CD4-positive, alpha-beta T cell treated with Interleukin-1 beta for 1 hour (primary cell): ENCODE results near the gene UROS.

ENCODE experiments used
- DNase-seq, 2 donors: peaks; one replicate each; pipeline ENCODE4 v3.0.0-alpha.2; 2020 to 2022

UROS gene

DNA sequence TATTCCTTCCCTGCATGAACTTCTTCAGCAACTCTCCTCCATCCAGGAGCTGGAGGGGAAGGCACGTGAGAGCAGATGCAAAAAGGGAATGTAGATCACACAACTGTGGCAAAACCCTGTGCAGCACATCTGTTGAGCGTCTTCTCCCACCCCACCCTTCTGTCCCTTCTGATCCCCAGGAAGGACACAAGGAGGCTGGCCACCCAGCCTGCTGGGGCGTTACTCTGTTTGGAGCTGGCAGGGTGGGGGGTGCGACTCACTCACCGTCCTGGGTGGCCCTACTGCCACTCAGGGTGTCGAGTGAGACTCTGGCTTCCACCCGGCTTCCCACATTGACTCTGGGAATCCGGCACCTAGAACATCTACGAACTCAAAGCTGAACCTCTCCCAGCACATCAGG is 37.3 kb downstream of the UROS start:
- no peak for DNase-seq

DNA sequence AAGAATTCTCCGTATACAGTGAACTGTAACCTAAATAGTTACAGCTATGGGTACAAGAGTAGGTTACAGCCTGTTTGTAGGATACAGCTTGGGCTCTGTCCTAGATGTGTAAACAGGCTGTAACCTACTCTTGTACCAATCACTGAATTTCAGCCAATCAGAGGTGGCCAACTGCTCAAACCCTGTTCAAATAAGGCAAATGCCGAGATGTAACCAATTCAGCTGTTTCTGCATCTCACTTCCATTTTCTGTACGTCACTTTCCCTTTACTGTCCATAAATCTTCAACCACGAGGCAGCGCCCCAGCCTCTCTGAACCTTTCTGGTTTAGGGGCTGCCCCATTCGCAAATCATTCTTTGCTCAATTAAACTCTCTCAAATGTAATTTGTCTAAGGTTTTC is 39.1 kb downstream of the UROS start:
- no peak for DNase-seq

DNA sequence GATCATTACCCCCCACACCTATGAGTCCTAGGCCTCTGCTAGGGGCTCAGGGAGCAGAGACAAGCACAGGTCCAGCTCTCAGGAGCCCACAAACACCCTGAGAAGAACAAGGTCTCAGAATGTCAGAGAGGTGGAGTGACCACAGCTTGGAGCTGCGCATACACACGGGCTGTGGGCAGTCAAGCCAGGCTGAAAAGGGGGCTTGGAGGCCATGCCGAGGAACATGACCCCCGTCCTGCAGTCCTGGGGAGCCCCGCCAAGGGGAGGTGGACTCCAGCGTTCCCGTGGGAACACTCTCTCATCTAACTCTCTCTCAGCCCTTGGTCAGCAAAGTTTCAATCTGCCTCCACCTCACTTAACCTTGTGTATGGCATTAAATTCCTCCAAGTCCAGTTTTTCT is 39.6 kb downstream of the UROS start:
- DNase-seq: no peak

DNA sequence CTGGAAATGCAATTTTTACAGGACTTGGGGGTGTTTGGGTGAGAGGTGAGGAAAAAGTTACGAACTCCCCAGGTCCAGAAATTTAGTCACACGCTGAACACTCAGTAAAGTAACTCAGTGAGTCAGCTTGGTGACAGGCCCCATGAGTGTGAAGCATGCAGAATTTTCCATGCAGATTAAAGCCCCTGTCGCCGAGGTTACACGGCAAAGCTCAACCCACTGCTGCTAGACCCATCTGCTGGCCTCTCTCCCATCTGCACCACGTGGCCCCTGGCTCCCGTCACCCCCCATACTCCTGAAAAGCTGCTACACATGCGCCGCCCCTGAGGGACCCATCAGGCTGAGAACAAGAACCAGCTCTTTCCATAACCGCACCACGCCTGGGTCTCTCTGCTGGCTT is 40.4 kb downstream of the UROS start:
- no peak for DNase-seq

DNA sequence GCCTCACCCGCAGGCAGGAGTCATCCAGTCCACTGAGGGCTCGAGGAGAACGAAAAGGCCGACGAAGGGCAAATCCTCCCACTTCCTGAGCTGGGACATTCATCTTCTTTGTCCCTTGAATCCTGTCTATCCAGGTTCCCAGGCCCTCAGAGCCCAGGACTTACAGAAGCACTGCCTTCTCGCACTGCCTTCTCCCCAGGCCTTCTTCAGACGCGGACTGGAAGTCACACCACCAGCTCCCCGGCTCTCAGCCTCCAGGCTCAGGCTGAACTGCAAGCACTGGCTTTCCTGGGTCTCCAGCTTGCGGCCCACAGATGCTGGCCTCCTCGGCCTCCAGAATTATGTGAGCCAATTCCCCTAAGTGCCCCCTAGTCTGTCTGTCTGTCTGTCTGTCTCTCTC is 41.0 kb downstream of the UROS start:
- no peak for DNase-seq

DNA sequence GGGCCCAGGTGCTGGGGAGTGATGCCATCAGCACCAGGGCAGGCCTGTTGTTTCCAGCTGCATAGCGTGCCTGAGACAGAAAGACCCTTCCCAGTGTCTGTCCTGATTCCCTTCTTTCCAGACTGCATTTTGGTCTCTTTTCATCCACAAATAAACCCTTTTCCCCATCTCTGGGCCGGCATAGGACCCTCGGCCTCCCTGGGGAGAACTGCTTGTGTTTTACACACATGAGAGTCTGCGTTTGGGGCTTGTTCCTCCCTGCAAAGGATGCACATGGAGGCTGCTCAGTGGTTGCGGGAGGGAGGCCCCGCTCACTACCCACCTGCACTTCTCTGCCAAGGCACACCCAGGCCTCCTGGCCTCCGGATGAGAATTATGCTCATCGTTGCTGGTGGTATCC is 41.7 kb downstream of the UROS start:
- no peak for DNase-seq

DNA sequence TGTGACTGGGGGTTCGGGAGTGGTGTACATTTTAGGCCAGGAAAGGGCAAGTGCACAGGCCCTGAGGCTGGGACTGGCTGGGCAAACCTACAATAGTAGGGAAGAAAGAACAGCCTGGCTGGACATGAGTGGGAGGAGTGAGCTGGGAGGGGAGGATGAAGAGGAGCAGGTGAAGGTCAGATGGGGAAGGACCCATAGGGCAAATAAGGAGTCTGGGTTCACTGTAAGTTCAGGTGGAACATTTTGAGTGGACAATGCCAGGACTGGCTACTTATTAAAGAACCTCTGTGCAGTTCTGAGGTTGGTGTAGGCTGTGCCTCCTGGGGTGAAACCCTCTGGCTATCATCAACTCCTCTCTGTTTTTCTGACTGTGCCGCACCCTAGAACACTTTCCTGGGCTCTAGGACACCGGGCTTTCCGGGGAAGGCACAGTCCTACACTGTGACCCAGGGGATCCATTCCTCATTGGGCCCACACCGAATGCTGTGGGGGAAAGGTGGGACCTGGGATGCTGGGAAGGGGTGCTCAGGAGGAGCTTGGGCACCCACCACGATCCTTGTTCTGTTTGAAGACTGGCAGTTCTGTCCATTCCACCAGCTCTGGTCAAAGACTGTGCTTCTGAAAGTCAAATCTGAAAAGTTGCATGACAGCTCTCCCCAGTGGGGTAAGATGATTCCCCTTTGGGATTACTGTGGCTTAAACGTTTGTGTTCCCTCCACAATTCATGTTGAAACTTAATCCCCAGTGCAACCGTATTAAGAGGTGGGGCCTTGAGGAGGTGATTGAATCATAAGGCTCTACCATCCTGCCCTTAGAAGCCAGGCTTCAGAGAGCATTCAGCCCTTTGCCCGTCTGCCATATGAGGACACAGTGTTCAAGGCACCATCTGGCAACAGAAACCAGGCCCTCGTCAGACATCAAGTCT is 43.4 kb downstream of the UROS start:
- DNase-seq: no peak

DNA sequence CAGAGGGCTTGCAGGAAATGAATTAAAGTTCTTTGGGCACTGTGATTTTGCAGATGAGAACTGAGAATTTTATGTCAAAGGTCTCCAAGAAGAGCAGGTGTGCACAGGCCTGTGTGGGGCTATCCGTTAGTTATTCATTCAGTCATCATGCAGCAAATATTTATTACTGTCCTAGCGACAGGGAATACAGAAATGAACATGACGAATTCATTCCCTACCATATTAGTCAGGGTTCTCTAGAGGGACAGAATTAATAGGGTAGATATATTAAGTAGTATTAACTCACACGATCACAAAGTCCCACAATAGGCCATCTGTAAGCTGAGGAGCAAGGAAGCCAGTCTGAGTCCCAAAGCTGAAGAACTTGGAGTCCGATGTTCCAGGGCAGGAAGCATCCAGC is 44.5 kb downstream of the UROS start:
- DNase-seq: no peak

DNA sequence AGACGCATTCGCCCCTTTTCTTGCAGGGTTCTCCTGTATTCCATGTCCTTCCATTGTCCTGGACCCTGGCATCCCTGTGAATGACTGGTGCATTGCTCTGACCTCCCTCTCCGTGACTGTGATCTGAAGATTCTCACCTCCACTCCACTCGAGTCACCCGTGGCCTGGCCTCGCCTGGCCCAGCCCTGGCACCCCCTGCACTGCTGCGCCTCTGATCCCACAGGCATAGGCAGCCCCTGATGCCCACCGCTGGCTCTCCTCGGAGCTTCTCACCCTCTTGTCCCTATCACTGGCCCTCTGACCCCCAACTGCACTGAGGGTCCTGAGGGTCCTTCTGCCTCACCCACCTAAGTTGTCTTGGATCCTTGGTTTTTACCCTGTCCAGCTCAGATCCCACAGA is 45.3 kb downstream of the UROS start:
- DNase-seq: no peak

DNA sequence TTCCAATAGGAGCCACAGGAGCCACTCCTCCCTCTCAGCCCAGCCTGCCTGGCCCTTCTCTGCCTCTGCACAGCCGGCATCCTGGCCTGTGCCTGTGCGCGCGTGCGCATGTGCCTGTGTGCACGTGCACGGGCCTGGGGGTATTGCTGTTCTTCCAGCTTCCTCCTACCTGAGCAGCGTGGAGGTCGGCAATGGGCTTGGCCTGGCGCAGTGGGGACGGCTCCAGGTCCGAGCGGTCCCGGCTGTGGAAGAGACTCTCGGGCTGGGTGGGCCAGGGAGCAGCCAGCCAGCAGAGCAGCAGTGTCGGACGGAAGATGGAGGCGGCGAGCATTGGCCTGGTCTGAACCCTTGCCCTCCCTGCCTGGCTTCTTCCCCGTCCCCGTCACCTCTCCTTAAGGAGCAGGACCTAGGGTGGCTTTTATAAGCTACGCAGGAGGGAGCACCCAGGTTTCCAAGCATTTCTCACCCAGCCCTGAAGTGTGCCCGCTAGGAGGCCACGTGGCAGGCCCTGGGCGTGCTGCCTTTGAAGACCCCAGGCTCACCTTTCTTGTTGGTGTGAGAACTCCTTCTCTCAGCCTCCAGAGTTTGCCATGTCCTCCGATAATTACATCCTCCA is 47.5 kb downstream of the UROS start, which contains the start of gene MMP21:
MMP21 (minus strand) TSS at position 331 of the 616 bp plus-strand sequence; CDS start at position 331, 0 bp downstream.
- no peak for DNase-seq

DNA sequence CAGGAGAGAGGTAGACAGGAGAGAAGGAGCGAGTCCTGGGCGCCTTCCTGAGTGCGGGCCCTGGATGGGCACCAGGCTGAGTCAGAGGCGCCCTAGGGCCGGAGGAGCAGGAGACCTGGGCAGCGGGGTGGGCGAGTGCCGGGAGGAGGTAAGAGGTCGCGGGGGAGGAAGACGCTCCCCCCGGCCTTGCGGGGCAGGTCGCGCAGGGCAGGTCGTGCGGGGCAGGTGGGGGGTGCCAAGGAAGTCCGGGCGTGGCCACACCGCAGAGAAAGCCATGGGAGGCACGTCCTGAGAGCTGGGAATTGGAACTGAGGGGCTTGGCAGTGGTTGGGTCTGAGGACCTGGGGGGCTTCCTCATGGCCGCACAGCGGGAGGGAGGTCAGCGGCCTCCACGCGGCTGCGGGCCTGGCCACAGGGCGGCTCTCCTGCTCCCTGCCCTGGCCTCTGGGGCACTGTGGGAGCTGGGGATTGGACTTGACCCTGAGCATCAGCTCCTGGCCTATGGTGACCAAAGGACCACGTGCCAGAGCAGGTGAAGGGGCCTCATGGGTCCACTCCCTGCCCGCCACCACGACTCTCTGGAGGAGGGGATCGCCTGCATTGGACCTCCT is 48.4 kb downstream of the UROS start:
- no peak for DNase-seq

DNA sequence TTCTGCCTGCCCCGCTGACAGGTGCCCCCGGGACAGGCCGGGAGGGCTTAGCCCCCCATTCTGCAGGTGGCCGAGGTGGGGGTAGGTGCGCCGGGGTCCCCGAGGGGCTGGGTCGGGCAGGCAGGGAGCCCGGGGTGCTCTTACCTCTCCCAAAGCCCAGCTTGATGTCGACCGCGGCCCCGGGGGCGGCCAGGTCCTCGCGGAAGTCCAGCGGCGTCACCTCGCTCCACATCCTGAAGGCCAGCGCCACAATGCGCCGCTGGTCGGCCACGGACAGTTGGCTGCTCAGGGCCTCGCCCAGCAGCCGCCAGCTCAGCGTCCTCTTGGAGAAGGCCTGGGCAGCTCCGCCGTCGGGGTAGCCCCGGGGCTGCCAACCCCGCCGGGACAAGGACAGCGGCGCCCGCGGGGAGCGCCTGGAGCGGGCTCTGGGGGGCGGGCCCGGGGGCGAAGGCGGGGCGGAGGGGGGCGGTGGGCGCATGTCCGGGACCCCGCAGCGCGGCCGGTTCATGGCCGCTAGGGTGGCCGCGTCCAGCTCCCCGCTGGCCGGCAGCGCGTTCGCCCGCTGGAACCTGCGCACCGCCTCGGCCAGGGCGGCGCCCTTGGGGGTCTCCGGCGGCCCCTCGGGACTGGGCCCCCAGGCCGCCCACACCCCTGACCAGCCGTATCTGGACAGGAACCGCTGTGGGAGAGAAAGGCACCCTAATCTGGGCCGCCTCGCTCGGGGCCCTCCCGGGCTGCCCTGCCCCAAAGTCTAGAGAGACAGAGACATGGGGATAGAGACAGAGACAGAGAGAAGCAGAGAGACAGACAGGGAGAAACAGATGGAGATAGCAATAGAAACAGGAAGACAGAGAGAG is 49.1 kb downstream of the UROS start:
- DNase-seq: no peak

DNA sequence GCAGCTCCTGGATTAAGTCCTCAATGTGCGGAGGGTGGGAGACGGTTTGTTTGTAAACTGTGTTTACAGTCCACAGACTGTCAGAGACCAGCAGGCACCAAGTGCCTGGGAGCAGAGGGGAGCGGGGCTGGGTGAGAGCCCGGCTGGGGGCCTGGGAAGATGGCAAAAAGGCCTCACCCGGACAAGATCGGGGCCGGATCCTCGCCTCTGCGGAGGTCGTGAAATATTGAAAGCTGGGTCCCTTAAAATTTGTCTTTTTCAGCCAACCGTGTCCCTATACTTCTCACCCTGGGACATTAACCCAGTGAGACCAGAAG is 50.2 kb downstream of the UROS start:
- DNase-seq: no peak

DNA sequence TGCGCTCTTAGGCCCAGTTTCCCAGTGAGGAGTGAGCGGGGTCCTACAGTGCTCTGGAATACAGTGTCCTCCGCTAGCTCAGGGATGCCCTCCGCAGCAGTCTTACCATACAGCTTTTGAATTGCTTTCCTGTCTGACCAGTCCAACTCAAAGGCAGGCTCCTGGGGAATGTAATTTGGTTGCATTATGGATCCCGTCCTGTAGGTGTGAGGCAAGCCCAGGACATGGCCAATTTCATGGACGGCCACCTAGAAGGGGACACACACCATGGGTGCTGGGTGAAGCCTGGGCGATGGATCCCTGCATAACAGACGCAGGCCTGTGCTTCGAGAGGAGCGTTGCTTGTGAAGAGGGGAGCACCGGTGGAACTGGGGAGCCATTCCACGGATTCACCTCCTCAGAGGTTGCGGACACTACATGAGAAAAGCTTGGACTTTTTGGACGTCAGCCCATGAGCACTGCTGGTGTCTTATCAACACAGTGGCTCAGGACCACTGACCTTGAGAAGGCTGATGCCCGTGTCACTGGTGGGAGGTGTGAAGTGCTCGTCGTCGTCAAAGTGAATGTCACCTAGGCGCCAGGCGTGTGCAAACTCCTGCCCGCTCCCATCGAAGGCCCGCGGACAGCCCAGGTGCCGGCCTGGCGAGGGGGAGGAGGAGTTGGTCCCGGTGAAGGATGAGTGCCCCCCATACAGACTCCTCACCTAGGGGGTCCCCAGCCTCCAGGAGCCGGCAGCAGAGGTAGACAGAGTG is 50.8 kb downstream of the UROS start:
- DNase-seq: no peak

DNA sequence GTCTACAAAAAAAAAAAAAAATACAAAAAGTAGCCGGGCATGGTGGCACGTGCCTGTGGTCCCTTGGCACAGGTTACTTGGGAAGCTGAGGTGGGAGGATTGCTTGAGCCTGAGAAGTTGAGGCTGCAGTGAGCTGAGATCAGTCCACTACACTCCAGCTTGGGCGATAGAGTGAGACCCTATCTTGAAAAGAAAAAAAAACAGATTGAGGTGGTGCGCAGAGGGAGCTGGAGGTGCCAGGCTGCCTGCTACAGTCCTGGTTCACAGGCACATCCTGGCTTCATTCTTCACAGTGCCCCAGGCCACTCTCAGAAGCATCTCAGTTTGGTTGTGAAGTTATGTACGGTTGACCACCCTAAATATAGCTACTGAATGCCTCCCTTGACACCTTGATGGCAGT is 52.2 kb downstream of the UROS start:
- no peak for DNase-seq

DNA sequence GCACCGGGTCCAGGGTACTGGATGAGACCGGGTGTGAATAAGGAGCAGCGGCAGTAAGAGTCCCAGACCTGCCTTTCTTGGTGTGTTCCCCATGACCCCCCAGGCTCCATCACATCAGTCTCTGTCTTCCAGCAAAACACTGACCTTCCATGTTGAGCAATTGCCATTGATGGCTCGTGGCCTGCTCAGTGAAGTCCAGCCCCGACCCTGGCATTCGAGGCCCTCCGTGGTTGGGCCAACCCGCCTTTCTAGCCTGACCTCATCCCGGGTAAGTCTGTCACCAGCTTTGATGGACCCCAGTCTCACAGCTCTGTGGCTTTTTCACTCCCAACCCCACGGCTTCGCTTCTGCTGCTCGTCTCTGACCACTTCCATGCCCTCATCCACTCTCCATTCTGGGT is 53.9 kb downstream of the UROS start:
- DNase-seq: no peak

DNA sequence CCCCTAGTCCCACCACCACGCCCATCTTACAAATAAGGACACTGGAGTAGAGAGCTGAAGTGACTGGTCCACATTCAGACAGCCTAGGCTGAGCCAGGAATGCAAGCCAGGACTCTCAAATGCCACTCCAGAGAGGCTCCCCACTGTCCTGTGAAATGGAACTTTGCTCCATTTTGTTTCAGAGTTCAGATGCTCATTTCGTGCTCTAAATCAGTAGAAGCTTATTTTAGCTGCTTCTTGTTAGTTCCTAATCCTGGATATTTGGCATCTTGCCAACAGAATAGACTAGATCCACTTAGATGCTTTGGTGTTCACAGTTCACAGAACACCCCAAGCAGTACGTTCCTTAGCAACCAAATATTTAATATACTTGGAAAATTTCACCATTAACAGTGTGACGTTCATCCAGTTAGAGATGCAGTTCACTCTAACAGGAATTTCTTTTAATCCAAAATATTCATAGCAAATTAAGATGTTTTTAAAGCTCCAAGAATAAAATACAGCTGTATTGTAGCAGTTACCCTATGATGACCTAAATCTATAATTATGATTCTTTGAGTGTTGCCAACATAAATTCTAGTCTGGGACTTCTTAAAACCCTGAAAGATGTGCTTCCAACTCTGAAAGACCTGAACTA is 54.7 kb downstream of the UROS start:
- no peak for DNase-seq

DNA sequence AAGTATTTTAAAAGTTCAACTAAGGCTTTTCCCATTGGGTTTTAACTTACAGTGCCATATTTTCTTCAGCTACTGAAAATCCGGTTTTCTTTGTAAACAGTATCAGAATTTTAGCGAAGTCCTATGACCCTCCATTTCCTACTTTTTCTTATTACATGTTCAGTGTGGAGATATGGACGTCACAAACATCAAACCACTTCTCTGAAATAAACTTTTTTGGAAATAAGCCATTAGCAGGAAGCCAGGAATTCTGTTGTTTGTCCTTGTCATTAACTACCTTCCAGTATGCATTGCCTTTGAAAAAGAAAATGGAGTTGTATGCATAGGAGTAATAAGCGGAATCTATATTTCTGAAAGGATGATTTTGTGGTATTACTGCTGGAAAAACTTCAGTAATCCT is 56.5 kb downstream of the UROS start:
- no peak for DNase-seq

DNA sequence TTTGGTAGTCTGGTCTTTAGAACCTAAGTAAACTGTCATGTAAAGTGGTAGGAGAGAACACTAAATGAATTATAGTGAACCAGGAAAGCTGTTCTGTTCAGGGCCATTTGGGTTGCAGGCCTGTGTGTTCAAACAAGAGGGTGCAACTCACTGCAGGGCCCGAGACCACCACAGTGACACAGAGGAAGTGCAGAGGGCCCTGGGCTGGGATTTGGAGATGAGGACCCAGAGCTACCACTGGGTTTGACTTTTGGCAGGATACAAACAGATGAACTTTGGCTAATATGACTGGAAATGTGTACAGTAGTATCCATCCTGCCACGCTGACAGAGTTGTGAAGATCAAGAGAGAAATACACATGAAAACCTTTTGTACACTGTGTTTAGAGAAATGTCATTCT is 57.2 kb downstream of the UROS start:
- no peak for DNase-seq

DNA sequence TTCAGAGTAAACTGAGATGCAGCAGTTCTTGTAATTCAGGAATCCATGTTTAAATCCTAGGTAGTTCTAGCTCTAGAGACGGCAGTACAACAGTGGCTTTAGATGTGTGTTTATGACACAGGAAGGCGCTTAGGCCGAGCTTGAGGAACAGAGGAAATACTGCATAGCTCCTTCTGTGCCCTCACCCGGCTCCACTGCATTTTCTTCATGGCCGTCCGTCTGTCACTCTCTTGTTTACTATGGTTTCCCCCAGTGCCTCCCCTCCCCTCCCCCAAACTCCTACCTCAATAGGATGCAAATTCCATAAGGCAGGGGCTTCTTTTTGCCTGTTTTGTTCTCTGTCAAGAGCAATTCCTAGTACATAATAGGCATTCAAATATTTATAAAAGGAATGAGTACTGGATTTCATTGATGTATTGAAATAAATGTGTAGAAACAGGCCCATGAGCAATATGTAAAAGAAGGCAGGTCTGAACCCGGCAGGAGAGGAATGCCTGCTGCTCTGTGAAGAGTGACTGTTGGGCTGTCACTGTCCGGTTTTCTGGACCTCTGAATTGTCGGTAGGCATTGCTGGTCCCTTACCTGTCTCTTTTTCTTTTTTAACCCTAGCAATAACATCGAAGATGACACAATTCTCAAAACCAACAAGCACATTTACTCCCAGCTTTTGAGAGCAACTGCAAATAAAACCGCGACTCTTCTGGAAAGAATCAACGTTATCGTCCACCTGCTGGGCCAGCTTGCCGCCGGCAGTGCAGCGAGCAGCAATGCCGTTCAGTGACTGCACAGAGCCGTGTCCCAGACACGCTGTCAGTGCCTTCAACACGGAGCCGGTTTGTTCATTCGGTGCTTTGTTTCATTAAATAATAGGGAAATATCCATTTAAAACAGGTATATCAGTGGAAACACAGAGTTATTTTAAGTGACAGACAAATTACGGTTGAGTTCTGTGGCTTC is 60.1 kb downstream of the UROS start:
- DNase-seq: no peak

DNA sequence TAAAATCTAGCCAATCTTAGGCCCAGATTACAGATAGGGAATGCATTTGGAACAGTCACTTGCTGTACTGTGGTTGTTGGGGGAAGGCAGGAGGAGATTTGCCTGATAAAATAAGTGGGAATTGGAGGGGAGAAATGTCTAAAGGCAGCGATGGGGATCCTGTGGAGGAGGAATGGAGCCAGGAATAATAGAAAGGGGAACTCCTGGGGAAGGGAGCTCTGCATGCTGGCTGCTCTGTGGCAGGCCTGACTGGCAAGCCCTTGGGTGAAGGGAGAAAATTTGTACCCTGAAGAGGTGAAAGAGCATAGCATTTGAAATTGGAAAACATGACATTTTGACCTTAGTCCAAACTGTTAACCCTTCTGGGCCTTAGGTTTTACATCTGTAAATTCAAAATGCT is 61.1 kb downstream of the UROS start:
- DNase-seq: no peak
